Measurements from ENCODE around the gene MAST4. TPM values are rescaled to one million over a fixed set of nuclear protein-coding genes. Genes with fewer than 3 reads are reported as not detected.

The MAST4 gene
- total and polyA plus RNA-seq, 2 donors (not counting 1 experiment from before 2014, with no cell fraction given) = 7.0 to 15.2 TPM

DNA sequence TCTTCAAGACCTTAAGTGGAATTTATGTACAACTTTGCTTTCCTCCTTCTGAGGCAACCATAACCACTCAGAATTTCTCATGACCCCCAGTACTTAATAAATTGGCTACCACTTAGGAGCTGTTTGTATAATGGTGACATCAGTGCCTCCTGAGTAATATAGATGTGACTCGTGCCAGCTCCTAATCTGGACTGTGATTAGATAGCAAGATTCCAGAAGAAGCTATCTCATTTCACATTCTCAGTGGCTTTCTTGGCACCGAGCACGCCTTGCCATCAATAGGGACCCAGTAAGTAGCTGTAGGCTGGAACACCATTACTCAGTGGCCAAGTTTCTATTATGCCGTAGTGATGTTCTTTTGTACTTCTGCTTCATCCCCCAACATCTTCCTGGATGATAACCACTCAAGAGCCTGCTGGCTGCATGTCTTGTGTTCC lies 371.7 kb downstream of the MAST4 start:
- Histone ChIP-seq H3K27me3 (ENCODE audit: control insufficient read depth, insufficient read depth, low read length) (no peaks in the 10 kb centered on the region), H2AFZ (ENCODE audit: low read length) (no peak overlapping the region), H3K79me2 (ENCODE audit: control insufficient read depth, insufficient read depth, low read length) (no peaks in the 10 kb centered on the region), H3K9ac (ENCODE audit: insufficient read depth, low read length) (no peak overlapping the region), H3K4me2 (ENCODE audit: extremely low read depth, insufficient read depth, low read length) (no peak overlapping the region), H3K4me1 (ENCODE audit: control insufficient read depth, extremely low read depth, insufficient read depth, low read length) (no peaks in the 10 kb centered on the region), H3K4me3 (replicated peaks in 1 of 4; ENCODE audit: control extremely low read depth in 1 of 4, insufficient read depth in 1 of 4, low read depth in 3 of 4, low read length in 4 of 4) (no peak overlapping the region), H3K9me3 (ENCODE audit: control insufficient read depth, insufficient read depth, low read depth, low read length) (no peaks in the 10 kb centered on the region), H3K36me3 (ENCODE audit: control insufficient read depth, insufficient read depth, low read length) (no peaks in the 10 kb centered on the region), H3K27ac (ENCODE audit: insufficient read depth, low read length) (no peak overlapping the region), H4K20me1 (ENCODE audit: control insufficient read depth, extremely low read depth, insufficient read depth, low read length) (no peaks in the 10 kb centered on the region)
- peak in 1 of 2 donors; percentile 78 for DNase-seq (ENCODE audit: low read depth in 2 of 2)
- TF ChIP-seq EZH2 (IDR thresholded peaks at IDR 0.05; ENCODE audit: low read length, missing control alignments) = no peak
- no peak for TF ChIP-seq CTCF (conservative IDR thresholded peaks at IDR 0.05 in 1 of 2, IDR thresholded peaks at IDR 0.05 in 1 of 2; ENCODE audit: low read depth in 1 of 2, low read length in 2 of 2)

DNA sequence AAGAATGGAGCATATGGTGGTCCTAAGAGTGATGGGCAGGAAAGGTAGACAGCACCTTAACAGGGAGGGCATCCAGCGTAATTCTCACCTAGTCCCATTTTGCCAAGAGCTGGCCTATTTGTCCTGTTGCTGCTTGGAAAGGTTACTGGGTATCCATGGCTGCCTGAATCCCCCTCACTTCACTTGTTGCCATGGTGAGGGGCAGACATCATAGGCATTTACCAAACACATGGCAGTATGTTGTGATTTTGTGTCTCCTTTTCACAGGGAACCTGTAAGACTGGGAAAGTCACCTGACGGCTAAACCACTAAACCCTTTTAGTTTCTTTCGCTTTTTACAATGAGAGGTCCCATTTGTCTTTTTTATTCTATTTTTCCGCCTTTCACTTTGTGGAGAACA lies 373.3 kb downstream of the MAST4 start:
- Histone ChIP-seq H3K9ac (ENCODE audit: insufficient read depth, low read length) (no peak overlapping the region), H2AFZ (ENCODE audit: low read length) (no peak overlapping the region), H3K9me3 (ENCODE audit: control insufficient read depth, insufficient read depth, low read depth, low read length) (no peaks in the 10 kb centered on the region), H3K79me2 (ENCODE audit: control insufficient read depth, insufficient read depth, low read length) (no peaks in the 10 kb centered on the region), H3K27me3 (ENCODE audit: control insufficient read depth, insufficient read depth, low read length) (no peaks in the 10 kb centered on the region), H3K36me3 (ENCODE audit: control insufficient read depth, insufficient read depth, low read length) (no peaks in the 10 kb centered on the region), H3K4me3 (replicated peaks in 1 of 4; ENCODE audit: control extremely low read depth in 1 of 4, insufficient read depth in 1 of 4, low read depth in 3 of 4, low read length in 4 of 4) (no peak overlapping the region), H3K27ac (ENCODE audit: insufficient read depth, low read length) (no peak overlapping the region), H4K20me1 (ENCODE audit: control insufficient read depth, extremely low read depth, insufficient read depth, low read length) (no peaks in the 10 kb centered on the region), H3K4me1 (ENCODE audit: control insufficient read depth, extremely low read depth, insufficient read depth, low read length) (no peaks in the 10 kb centered on the region), H3K4me2 (ENCODE audit: extremely low read depth, insufficient read depth, low read length) (no peak overlapping the region)
- no peak for DNase-seq (ENCODE audit: low read depth in 2 of 2)
- TF ChIP-seq CTCF (conservative IDR thresholded peaks at IDR 0.05 in 1 of 2, IDR thresholded peaks at IDR 0.05 in 1 of 2; ENCODE audit: low read depth in 1 of 2, low read length in 2 of 2) (no peak), EZH2 (IDR thresholded peaks at IDR 0.05; ENCODE audit: low read length, missing control alignments) (no peak)

GRCh38 chr5:66969963-66970362 lies 373.8 kb downstream of the MAST4 start:
- H3K36me3 ChIP-seq (ENCODE audit: control insufficient read depth, insufficient read depth, low read length) = no peaks in the 10 kb centered on the region
- H3K27ac ChIP-seq (ENCODE audit: insufficient read depth, low read length) = no peak overlapping the region
- H3K9ac ChIP-seq (ENCODE audit: insufficient read depth, low read length) = no peak overlapping the region
- H3K27me3 ChIP-seq (ENCODE audit: control insufficient read depth, insufficient read depth, low read length) = no peaks in the 10 kb centered on the region
- no peaks in the 10 kb centered on the region for H4K20me1 ChIP-seq (ENCODE audit: control insufficient read depth, extremely low read depth, insufficient read depth, low read length)
- H3K9me3 ChIP-seq (ENCODE audit: control insufficient read depth, insufficient read depth, low read depth, low read length) = no peaks in the 10 kb centered on the region
- no peaks in the 10 kb centered on the region for H3K79me2 ChIP-seq (ENCODE audit: control insufficient read depth, insufficient read depth, low read length)
- TF ChIP-seq CTCF (conservative IDR thresholded peaks at IDR 0.05 in 1 of 2, IDR thresholded peaks at IDR 0.05 in 1 of 2; ENCODE audit: low read depth in 1 of 2, low read length in 2 of 2) (no peak), EZH2 (IDR thresholded peaks at IDR 0.05; ENCODE audit: low read length, missing control alignments) (no peak)
- no peak overlapping the region for H3K4me2 ChIP-seq (ENCODE audit: extremely low read depth, insufficient read depth, low read length)
- H3K4me3 ChIP-seq (replicated peaks in 1 of 4; ENCODE audit: control extremely low read depth in 1 of 4, insufficient read depth in 1 of 4, low read depth in 3 of 4, low read length in 4 of 4) = no peak overlapping the region
- no peak overlapping the region for H2AFZ ChIP-seq (ENCODE audit: low read length)
- DNase-seq (ENCODE audit: low read depth in 2 of 2) = no peak
- H3K4me1 ChIP-seq (ENCODE audit: control insufficient read depth, extremely low read depth, insufficient read depth, low read length) = no peaks in the 10 kb centered on the region

Measured in fibroblast of lung (primary cell).